Stimulated activated effector memory CD8-positive, alpha-beta T cell treated with anti-CD3 and anti-CD28 coated beads, Interleukin-12 subunit alpha, Interleukin-12 subunit beta, amount 100 ng/mL, for 72 hours (primary cell): ENCODE measurements around the gene PIM3.

Experiments used
- ATAC-seq: fragments of 150-1000 bp; cut with Tn5 transposase; 2 replicates; pipeline ENCODE4 v1.10.0; 2021
- DNase-seq, 2 donors: peaks; one replicate each; pipeline ENCODE4 v3.0.0; 2021 to 2022; ENCODE audit warnings: low spot score in 2 of 2
- H3K27ac Mint-ChIP-seq: one replicate; pipeline ENCODE4 v1.8.0; 2022; ENCODE audit warnings: mild to moderate bottlenecking, mixed read lengths
- H3K36me3 Mint-ChIP-seq: one replicate; pipeline ENCODE4 v1.8.0; 2022; ENCODE audit warnings: mild to moderate bottlenecking, mixed read lengths
- H3K4me1 Mint-ChIP-seq: one replicate; pipeline ENCODE4 v1.8.0; 2022; ENCODE audit warnings: mixed read lengths
- H3K4me3 Mint-ChIP-seq: one replicate; pipeline ENCODE4 v1.8.0; 2022; ENCODE audit warnings: mild to moderate bottlenecking, mixed read lengths
- H3K9me3 Mint-ChIP-seq: one replicate; pipeline ENCODE4 v1.8.0; 2022; ENCODE audit warnings: mixed read lengths

PIM3 gene

GRCh38 chr22:49992921-49993648 is 32.5 kb downstream of the PIM3 start:
- H3K4me3 Mint-ChIP-seq = no peak overlapping the region
- H3K27ac Mint-ChIP-seq = peak overlapping the region; percentile 20

GRCh38 chr22:49993649-49994360 is 33.2 kb downstream of the PIM3 start:
- no peak for ATAC-seq
- Mint-ChIP-seq H3K36me3 (no peaks in the 10 kb centered on the region), H3K9me3 (peaks cover 5% of the 10 kb centered on the region), H3K4me1 (peaks cover 17% of the 10 kb centered on the region), H3K4me3 (no peak overlapping the region), H3K27ac (peak overlapping the region; percentile 23)
- no peak for DNase-seq

More at GRCh38 chr22:49992921-49993648, 32.5 kb downstream of the PIM3 start:
- peaks cover 15% of the 10 kb centered on the region for H3K4me1 Mint-ChIP-seq
- DNase-seq (peak; percentile 53 to 81), ATAC-seq (peak; percentile 92)
- peaks cover 5% of the 10 kb centered on the region for H3K9me3 Mint-ChIP-seq
- no peaks in the 10 kb centered on the region for H3K36me3 Mint-ChIP-seq

- peak overlapping the region; percentile 23 for H3K27ac Mint-ChIP-seq
These were observed 33.9 kb downstream of the PIM3 start for GRCh38 chr22:49994361-49995040.

GRCh38 chr22:49995041-49995360 is 34.4 kb downstream of the PIM3 start:
- peaks cover 20% of the 10 kb centered on the region for H3K4me1 Mint-ChIP-seq
- no peak overlapping the region for H3K4me3 Mint-ChIP-seq
- DNase-seq (no peak), ATAC-seq (no peak)
- peak overlapping the region; percentile 23 for H3K27ac Mint-ChIP-seq
- H3K9me3 Mint-ChIP-seq = peaks cover 5% of the 10 kb centered on the region
- no peaks in the 10 kb centered on the region for H3K36me3 Mint-ChIP-seq

More at GRCh38 chr22:49994361-49995040, 33.9 kb downstream of the PIM3 start:
- Mint-ChIP-seq H3K36me3 (no peaks in the 10 kb centered on the region), H3K4me3 (no peak overlapping the region), H3K9me3 (peaks cover 5% of the 10 kb centered on the region), H3K4me1 (peaks cover 20% of the 10 kb centered on the region)
- no peak for DNase-seq
- no peak for ATAC-seq

- peaks cover 20% of the 10 kb centered on the region for H3K4me1 Mint-ChIP-seq
- ATAC-seq (no peak), DNase-seq (no peak)
- peaks cover 5% of the 10 kb centered on the region for H3K9me3 Mint-ChIP-seq
- no peak overlapping the region for H3K4me3 Mint-ChIP-seq
- no peaks in the 10 kb centered on the region for H3K36me3 Mint-ChIP-seq
- H3K27ac Mint-ChIP-seq = no peak overlapping the region
These were observed 35.0 kb downstream of the PIM3 start for GRCh38 chr22:49995361-49996118.

GRCh38 chr22:49996119-49996517 is 35.5 kb downstream of the PIM3 start:
- ATAC-seq (no peak), DNase-seq (no peak)
- no peaks in the 10 kb centered on the region for H3K36me3 Mint-ChIP-seq
- H3K4me3 Mint-ChIP-seq = no peak overlapping the region
- peaks cover 20% of the 10 kb centered on the region for H3K4me1 Mint-ChIP-seq
- H3K9me3 Mint-ChIP-seq = peaks cover 2% of the 10 kb centered on the region
- H3K27ac Mint-ChIP-seq = no peak overlapping the region

- Mint-ChIP-seq H3K36me3 (no peaks in the 10 kb centered on the region), H3K4me1 (peaks cover 22% of the 10 kb centered on the region), H3K4me3 (no peak overlapping the region), H3K9me3 (no peaks in the 10 kb centered on the region), H3K27ac (no peak overlapping the region)
- ATAC-seq = no peak
- no peak for DNase-seq
These were observed 36.1 kb downstream of the PIM3 start for GRCh38 chr22:49996518-49997250.

GRCh38 chr22:49997251-49997599 is 36.7 kb downstream of the PIM3 start:
- H3K4me3 Mint-ChIP-seq = no peak overlapping the region
- ATAC-seq = no peak
- no peak for DNase-seq
- H3K9me3 Mint-ChIP-seq = no peaks in the 10 kb centered on the region
- H3K36me3 Mint-ChIP-seq = no peaks in the 10 kb centered on the region
- peaks cover 25% of the 10 kb centered on the region for H3K4me1 Mint-ChIP-seq
- no peak overlapping the region for H3K27ac Mint-ChIP-seq

- Mint-ChIP-seq H3K9me3 (no peaks in the 10 kb centered on the region), H3K27ac (no peak overlapping the region), H3K36me3 (no peaks in the 10 kb centered on the region), H3K4me3 (no peak overlapping the region), H3K4me1 (peaks cover 20% of the 10 kb centered on the region)
- ATAC-seq (no peak), DNase-seq (no peak)
These were observed 37.6 kb downstream of the PIM3 start for GRCh38 chr22:49997932-49998717.

- H3K4me1 Mint-ChIP-seq = peaks cover 16% of the 10 kb centered on the region
- H3K36me3 Mint-ChIP-seq = no peaks in the 10 kb centered on the region
- no peak for DNase-seq
- no peak overlapping the region for H3K27ac Mint-ChIP-seq
- no peak overlapping the region for H3K4me3 Mint-ChIP-seq
- H3K9me3 Mint-ChIP-seq = no peaks in the 10 kb centered on the region
- ATAC-seq = no peak
These were observed 38.1 kb downstream of the PIM3 start for GRCh38 chr22:49998718-49999062.

- H3K36me3 Mint-ChIP-seq = no peaks in the 10 kb centered on the region
- peaks cover 16% of the 10 kb centered on the region for H3K4me1 Mint-ChIP-seq
- no peaks in the 10 kb centered on the region for H3K9me3 Mint-ChIP-seq
- no peak overlapping the region for H3K27ac Mint-ChIP-seq
- ATAC-seq = peak; percentile 11
- H3K4me3 Mint-ChIP-seq = no peak overlapping the region
- DNase-seq = peak; percentile 24 to 51
These were observed 38.7 kb downstream of the PIM3 start for GRCh38 chr22:49999063-49999945.

GRCh38 chr22:49999946-50000586 is 39.5 kb downstream of the PIM3 start:
- peaks cover 22% of the 10 kb centered on the region for H3K4me1 Mint-ChIP-seq
- H3K27ac Mint-ChIP-seq = no peak overlapping the region
- H3K4me3 Mint-ChIP-seq = no peak overlapping the region
- no peaks in the 10 kb centered on the region for H3K9me3 Mint-ChIP-seq
- ATAC-seq (no peak), DNase-seq (no peak)
- H3K36me3 Mint-ChIP-seq = no peaks in the 10 kb centered on the region
